ENCODE data around the gene STAT3.

Gene STAT3

GRCh38 chr17:42347198-42347597, 41.0 kb downstream of the STAT3 start:
- Histone ChIP-seq H3K79me2 (peaks cover 5% of the 10 kb centered on the region), H3K9me3 (ENCODE audit: control insufficient read depth, low read length) (no peaks in the 10 kb centered on the region), H3K4me1 (peaks cover 4% of the 10 kb centered on the region), H3K27ac (no peak overlapping the region), H3K4me3 (ENCODE audit: low read depth, low read length) (no peak overlapping the region), H2AFZ (no peak overlapping the region), H3K9ac (no peak overlapping the region), H3K4me2 (ENCODE audit: low read length) (peak overlapping the region; percentile 9), H3K27me3 (ENCODE audit: control insufficient read depth, insufficient read depth, low read length) (no peaks in the 10 kb centered on the region), H3K36me3 (ENCODE audit: control insufficient read depth, insufficient read depth, low read length) (no peaks in the 10 kb centered on the region)
- TF ChIP-seq, protein P1, sequence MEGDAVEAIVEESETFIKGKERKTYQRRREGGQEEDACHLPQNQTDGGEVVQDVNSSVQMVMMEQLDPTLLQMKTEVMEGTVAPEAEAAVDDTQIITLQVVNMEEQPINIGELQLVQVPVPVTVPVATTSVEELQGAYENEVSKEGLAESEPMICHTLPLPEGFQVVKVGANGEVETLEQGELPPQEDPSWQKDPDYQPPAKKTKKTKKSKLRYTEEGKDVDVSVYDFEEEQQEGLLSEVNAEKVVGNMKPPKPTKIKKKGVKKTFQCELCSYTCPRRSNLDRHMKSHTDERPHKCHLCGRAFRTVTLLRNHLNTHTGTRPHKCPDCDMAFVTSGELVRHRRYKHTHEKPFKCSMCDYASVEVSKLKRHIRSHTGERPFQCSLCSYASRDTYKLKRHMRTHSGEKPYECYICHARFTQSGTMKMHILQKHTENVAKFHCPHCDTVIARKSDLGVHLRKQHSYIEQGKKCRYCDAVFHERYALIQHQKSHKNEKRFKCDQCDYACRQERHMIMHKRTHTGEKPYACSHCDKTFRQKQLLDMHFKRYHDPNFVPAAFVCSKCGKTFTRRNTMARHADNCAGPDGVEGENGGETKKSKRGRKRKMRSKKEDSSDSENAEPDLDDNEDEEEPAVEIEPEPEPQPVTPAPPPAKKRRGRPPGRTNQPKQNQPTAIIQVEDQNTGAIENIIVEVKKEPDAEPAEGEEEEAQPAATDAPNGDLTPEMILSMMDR (IDR thresholded peaks at IDR 0.05) = no peak

- Histone ChIP-seq H2AFZ (no peak overlapping the region), H3K27me3 (ENCODE audit: control insufficient read depth, insufficient read depth, low read length) (no peaks in the 10 kb centered on the region), H3K4me1 (peaks cover 4% of the 10 kb centered on the region), H3K79me2 (peaks cover 2% of the 10 kb centered on the region), H3K4me2 (ENCODE audit: low read length) (no peak overlapping the region), H3K4me3 (ENCODE audit: low read depth, low read length) (no peak overlapping the region), H3K9me3 (ENCODE audit: control insufficient read depth, low read length) (no peaks in the 10 kb centered on the region), H3K9ac (no peak overlapping the region), H3K27ac (no peak overlapping the region), H3K36me3 (ENCODE audit: control insufficient read depth, insufficient read depth, low read length) (no peaks in the 10 kb centered on the region)
- TF ChIP-seq, protein P1 (IDR thresholded peaks at IDR 0.05) = no peak
Observed at GRCh38 chr17:42346481-42346880, 41.8 kb downstream of the STAT3 start.

DNA sequence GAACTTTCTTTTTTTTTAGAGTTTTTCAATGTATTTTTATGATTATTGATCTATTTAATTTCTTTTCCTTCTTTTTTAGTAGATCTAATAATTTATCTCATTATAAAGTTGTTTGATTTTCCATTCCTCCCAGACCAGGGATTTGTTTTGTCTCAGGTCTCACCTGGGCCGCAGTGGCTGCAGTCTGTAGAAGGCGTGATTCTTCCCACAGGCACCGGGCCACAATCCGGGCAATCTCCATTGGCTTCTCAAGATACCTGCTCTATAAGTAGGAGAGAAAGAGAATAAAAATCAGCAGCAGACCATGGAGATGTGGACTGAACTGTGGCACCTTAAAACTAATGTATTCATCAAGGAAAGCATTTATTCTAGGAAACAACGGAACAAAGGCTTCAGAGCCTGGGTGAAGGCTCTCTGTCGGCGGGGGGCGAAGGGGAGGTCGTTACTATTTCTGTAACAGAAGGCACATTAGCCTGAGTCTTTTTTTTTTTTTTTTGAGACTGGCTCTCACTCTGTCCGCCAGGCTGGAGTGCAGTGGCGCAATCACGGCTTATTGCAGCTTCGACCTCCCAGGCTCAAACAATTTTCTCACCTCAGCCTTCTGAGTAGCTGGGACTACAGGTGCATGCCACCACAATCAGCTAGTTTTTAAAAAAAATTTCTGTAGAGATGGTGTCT, 42.7 kb downstream of the STAT3 start:
- H3K79me2 ChIP-seq = peaks cover 2% of the 10 kb centered on the region
- no peaks in the 10 kb centered on the region for H3K36me3 ChIP-seq (ENCODE audit: control insufficient read depth, insufficient read depth, low read length)
- H3K27me3 ChIP-seq (ENCODE audit: control insufficient read depth, insufficient read depth, low read length) = no peaks in the 10 kb centered on the region
- TF ChIP-seq, protein P1 (IDR thresholded peaks at IDR 0.05) = no peak
- no peak overlapping the region for H3K4me3 ChIP-seq (ENCODE audit: low read depth, low read length)
- H3K4me1 ChIP-seq = peaks cover 4% of the 10 kb centered on the region
- no peak overlapping the region for H3K4me2 ChIP-seq (ENCODE audit: low read length)
- no peaks in the 10 kb centered on the region for H3K9me3 ChIP-seq (ENCODE audit: control insufficient read depth, low read length)
- no peak overlapping the region for H2AFZ ChIP-seq
- no peak overlapping the region for H3K27ac ChIP-seq
- H3K9ac ChIP-seq = no peak overlapping the region

GRCh38 chr17:42342242-42343008, 45.8 kb downstream of the STAT3 start:
- Histone ChIP-seq H3K27me3 (ENCODE audit: control insufficient read depth, insufficient read depth, low read length) (no peaks in the 10 kb centered on the region), H3K9ac (no peak overlapping the region), H3K79me2 (peaks cover 2% of the 10 kb centered on the region), H3K4me1 (peaks cover 3% of the 10 kb centered on the region), H3K4me3 (ENCODE audit: low read depth, low read length) (no peak overlapping the region), H3K27ac (no peak overlapping the region), H3K9me3 (ENCODE audit: control insufficient read depth, low read length) (no peaks in the 10 kb centered on the region), H3K4me2 (ENCODE audit: low read length) (no peak overlapping the region), H3K36me3 (ENCODE audit: control insufficient read depth, insufficient read depth, low read length) (no peaks in the 10 kb centered on the region), H2AFZ (no peak overlapping the region)
- TF ChIP-seq, protein P1 (IDR thresholded peaks at IDR 0.05) = no peak

Data from parathyroid adenoma (tissue), 2 donors.